Panc1 (cell line): ENCODE results near the gene NEXN. TPM values are rescaled to one million over a fixed set of nuclear protein-coding genes. Genes with fewer than 3 reads are reported as not detected.

Source experiments
- ATAC-seq: fragments of 200-7000 bp; cut with Tn5 transposase; 2 replicates; pipeline ENCODE4 v1.9.1; 2020; ENCODE audit warnings: mild to moderate bottlenecking, moderate library complexity
- BruUV-seq: library from RNA; stranded (reverse); fragments of 400-500 nt; replicated peaks from 2 replicates; lab custom pipeline; 2021; lab: Mats Ljungman, UMichigan
- CTCF ChIA-PET: fragments of 300-600 bp; sonication (Branson Sonifier 250); formaldehyde crosslinking; loops from one replicate; lab custom pipeline; 2022; ENCODE audit warnings: antibody characterized with exemption; lab: Charles Lee
- POLR2A ChIA-PET: fragments of 300-600 bp; sonication (Branson Sonifier 250); formaldehyde crosslinking; loops from one replicate; lab custom pipeline; 2022; ENCODE audit warnings: antibody characterized with exemption; lab: Charles Lee
- DNase-seq: peaks from one replicate; pipeline ENCODE4 v3.0.0-alpha.2; 2010; ENCODE audit warnings: low read depth, low spot score
- H3K27ac ChIP-seq: 2 replicates; pipeline ENCODE4 v1.5.1; 2011; ENCODE audit warnings: mild to moderate bottlenecking, low read length, inconsistent platforms
- H3K27me3 ChIP-seq: fragments of 200-500 bp; sonication (Bioruptor generic); 2 replicates; pipeline ENCODE4 v1.6.0; 2014; ENCODE audit warnings: low read length, inconsistent platforms; ENCODE audit not compliant: control insufficient read depth, insufficient read depth
- H3K36me3 ChIP-seq: fragments of 200-500 bp; sonication (Bioruptor generic); 2 replicates; pipeline ENCODE4 v1.5.1; 2014; ENCODE audit warnings: inconsistent platforms, mild to moderate bottlenecking, low read length, moderate library complexity; ENCODE audit not compliant: control insufficient read depth, insufficient read depth
- H3K4me1 ChIP-seq: 2 replicates; pipeline ENCODE4 v1.5.1; 2011; ENCODE audit warnings: inconsistent platforms, mild to moderate bottlenecking, low read length, moderate library complexity; ENCODE audit not compliant: control insufficient read depth, insufficient read depth
- H3K4me3 ChIP-seq, 2 experiments: 2 replicates each; pipeline ENCODE4 v1.5.1; 2011 to 2012; ENCODE audit warnings: low read depth in 2 of 2, low read length in 2 of 2, mild to moderate bottlenecking in 2 of 2, inconsistent platforms in 1 of 2, moderate library complexity in 1 of 2
- H3K9me3 ChIP-seq: fragments of 200-500 bp; sonication (Bioruptor generic); 2 replicates; pipeline ENCODE4 v1.5.1; 2014; ENCODE audit warnings: low read depth, mild to moderate bottlenecking, inconsistent platforms, low read length, moderate library complexity; ENCODE audit not compliant: control insufficient read depth, insufficient read depth
- POLR2AphosphoS5 ChIP-seq: IDR thresholded peaks from 2 replicates; pipeline ENCODE4 v1.6.1; 2012; ENCODE audit warnings: mild to moderate bottlenecking, low read depth, low read length, moderate library complexity
- REST ChIP-seq, 2 experiments: IDR thresholded peaks; 2 replicates each; pipeline ENCODE4 v1.6.1; 2011 to 2012; ENCODE audit warnings: low read depth in 2 of 2, control low read depth in 1 of 2, low read length in 1 of 2, mild to moderate bottlenecking in 1 of 2, moderate library complexity in 1 of 2; ENCODE audit not compliant: insufficient read depth in 1 of 2
- SIN3A ChIP-seq: IDR thresholded peaks from 2 replicates; pipeline ENCODE4 v1.6.1; 2012; ENCODE audit warnings: low read depth, mild to moderate bottlenecking, low read length, moderate library complexity, borderline replicate concordance; ENCODE audit not compliant: insufficient read depth
- TCF7L2 ChIP-seq: IDR thresholded peaks from 2 replicates; pipeline ENCODE4 v1.6.1; 2011; ENCODE audit warnings: mild to moderate bottlenecking, low read depth, low read length, inconsistent platforms
- in situ Hi-C: cut with HindIII; loops from 2 replicates; pipeline ENCODE4 v1.10.0; 2016; ENCODE audit warnings: low sequenced_read_pairs, low pct_unique_long_range_greater_than_20kb
- intact Hi-C: fragments of 100-400 bp; cut with micrococcal nuclease; formaldehyde crosslinking; loops from one replicate; pipeline ENCODE4 v1.10.0; 2022; ENCODE audit not compliant: unreplicated experiment
- total RNA-seq: library from RNA; stranded (reverse); gene quantifications from one replicate; pipeline ENCODE4 v1.2.1, GENCODE V29; 2021; ENCODE audit not compliant: unreplicated experiment
- TF ChIP-seq, protein P1 (sequence below): fragments of 450-650 bp; IDR thresholded peaks from 2 replicates; pipeline ENCODE4 v1.5.1; 2017; ENCODE audit warnings: mild to moderate bottlenecking

The NEXN gene
- total RNA-seq, 1 experiment from 2014 or later, result 5.4 TPM

GRCh38 chr1:77847621-77848080 is 40.8 kb upstream of the NEXN start:
- CTCF ChIA-PET, result no interaction called here
- no peak overlapping the region for H3K4me3 ChIP-seq
- POLR2A ChIA-PET, result no interaction called here
- intact Hi-C loops, result no loop called here
- BruUV-seq, result no TSS peak
- TF ChIP-seq, protein P1, sequence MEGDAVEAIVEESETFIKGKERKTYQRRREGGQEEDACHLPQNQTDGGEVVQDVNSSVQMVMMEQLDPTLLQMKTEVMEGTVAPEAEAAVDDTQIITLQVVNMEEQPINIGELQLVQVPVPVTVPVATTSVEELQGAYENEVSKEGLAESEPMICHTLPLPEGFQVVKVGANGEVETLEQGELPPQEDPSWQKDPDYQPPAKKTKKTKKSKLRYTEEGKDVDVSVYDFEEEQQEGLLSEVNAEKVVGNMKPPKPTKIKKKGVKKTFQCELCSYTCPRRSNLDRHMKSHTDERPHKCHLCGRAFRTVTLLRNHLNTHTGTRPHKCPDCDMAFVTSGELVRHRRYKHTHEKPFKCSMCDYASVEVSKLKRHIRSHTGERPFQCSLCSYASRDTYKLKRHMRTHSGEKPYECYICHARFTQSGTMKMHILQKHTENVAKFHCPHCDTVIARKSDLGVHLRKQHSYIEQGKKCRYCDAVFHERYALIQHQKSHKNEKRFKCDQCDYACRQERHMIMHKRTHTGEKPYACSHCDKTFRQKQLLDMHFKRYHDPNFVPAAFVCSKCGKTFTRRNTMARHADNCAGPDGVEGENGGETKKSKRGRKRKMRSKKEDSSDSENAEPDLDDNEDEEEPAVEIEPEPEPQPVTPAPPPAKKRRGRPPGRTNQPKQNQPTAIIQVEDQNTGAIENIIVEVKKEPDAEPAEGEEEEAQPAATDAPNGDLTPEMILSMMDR, result no peak
- TF ChIP-seq SIN3A (no peak), REST (IDR thresholded peaks at IDR 0.05; ENCODE audit: insufficient read depth in 1 of 2, low read depth in 2 of 2, low read length in 1 of 2) (no peak), TCF7L2 (no peak), POLR2AphosphoS5 (no peak)
- no peak for ATAC-seq
- no peaks in the 10 kb centered on the region for H3K9me3 ChIP-seq
- no peak for DNase-seq
- H3K4me1 ChIP-seq, result no peaks in the 10 kb centered on the region
- in situ Hi-C loops, result no loop called here
- H3K27me3 ChIP-seq, result no peaks in the 10 kb centered on the region
- no peak overlapping the region for H3K27ac ChIP-seq
- peaks cover 8% of the 10 kb centered on the region; the same call in 1 of the 2 replicates for H3K36me3 ChIP-seq

- no peaks in the 10 kb centered on the region for H3K4me1 ChIP-seq
- ChIA-PET POLR2A (no interaction called here), CTCF (no interaction called here)
- H3K4me3 ChIP-seq, result no peak overlapping the region
- intact Hi-C loops (no loop called here), in situ Hi-C loops (no loop called here)
- no peak for TF ChIP-seq TCF7L2
- TF ChIP-seq REST (IDR thresholded peaks at IDR 0.05; ENCODE audit: insufficient read depth in 1 of 2, low read depth in 2 of 2, low read length in 1 of 2), result no peak
- TF ChIP-seq SIN3A, result no peak
- TF ChIP-seq, protein P1, result no peak
- no peak for TF ChIP-seq POLR2AphosphoS5
- H3K27me3 ChIP-seq, result no peaks in the 10 kb centered on the region
- no peak overlapping the region for H3K27ac ChIP-seq
- 0 out of 2 replicates have a peak, but pooled peaks cover under 1% of the 10 kb centered on the region for H3K36me3 ChIP-seq
- ATAC-seq (no peak), DNase-seq (no peak)
- no TSS peak for BruUV-seq
- H3K9me3 ChIP-seq, result no peaks in the 10 kb centered on the region
Measured at GRCh38 chr1:77850082-77850481, 38.3 kb upstream of the NEXN start.
